Osteoblast (primary cell): ENCODE data around the gene CREBZF. TPM values are rescaled to one million over a fixed set of nuclear protein-coding genes. Genes with fewer than 3 reads are reported as not detected.
A peak's percentile ranks its signal among the peaks of the same experiment; 100 is the strongest.

Experiments used
- DNase-seq: peaks from one replicate; pipeline ENCODE4 v3.0.0; 2011; ENCODE audit warnings: low spot score, mixed read lengths; ENCODE audit not compliant: insufficient read length; ENCODE audit errors: missing footprints
- H2AFZ ChIP-seq: 2 replicates; pipeline ENCODE4 v1.6.0; 2011; ENCODE audit warnings: mild to moderate bottlenecking, low read length
- H3K27ac ChIP-seq: 2 replicates; pipeline ENCODE4 v1.5.1; 2011; ENCODE audit warnings: mild to moderate bottlenecking, low read depth, low read length, moderate library complexity
- H3K27me3 ChIP-seq: 2 replicates; pipeline ENCODE4 v1.6.0; 2012; ENCODE audit warnings: mild to moderate bottlenecking, control low read depth, inconsistent platforms, low read length, moderate library complexity; ENCODE audit not compliant: insufficient read depth
- H3K36me3 ChIP-seq: 2 replicates; pipeline ENCODE4 v1.5.1; 2011; ENCODE audit warnings: mild to moderate bottlenecking, low read length, control low read depth, moderate library complexity; ENCODE audit not compliant: insufficient read depth
- H3K4me1 ChIP-seq: 2 replicates; pipeline ENCODE4 v1.5.1; 2011; ENCODE audit warnings: mild to moderate bottlenecking, low read length, control low read depth, moderate library complexity; ENCODE audit not compliant: insufficient read depth
- H3K4me2 ChIP-seq: 2 replicates; pipeline ENCODE4 v1.6.0; 2011; ENCODE audit warnings: mild to moderate bottlenecking, low read length; ENCODE audit not compliant: insufficient read depth
- H3K4me3 ChIP-seq: fragments of 200-600 bp; sonication (generic); 3 replicates; pipeline ENCODE4 v1.5.1; 2012; ENCODE audit warnings: mild to moderate bottlenecking, low read length, inconsistent platforms; ENCODE audit not compliant: insufficient read depth
- H3K79me2 ChIP-seq: 2 replicates; pipeline ENCODE4 v1.6.0; 2012; ENCODE audit warnings: mild to moderate bottlenecking, low read length, control low read depth, inconsistent platforms; ENCODE audit not compliant: insufficient read depth
- H3K9me3 ChIP-seq: 2 replicates; pipeline ENCODE4 v1.5.1; 2011; ENCODE audit warnings: low read depth, low read length, control low read depth
- H4K20me1 ChIP-seq: 2 replicates; pipeline ENCODE4 v1.6.0; 2012; ENCODE audit warnings: mild to moderate bottlenecking, low read length, control low read depth; ENCODE audit not compliant: insufficient read depth
- CTCF ChIP-seq: IDR thresholded peaks from 2 replicates; pipeline ENCODE4 v1.5.1; 2011; ENCODE audit warnings: mild to moderate bottlenecking, low read depth, low read length, moderate library complexity; ENCODE audit errors: extremely low read depth
- total RNA-seq: library from RNA; depleted of rRNA; stranded (reverse); fragments of >200 nt; gene quantifications from 2 replicates; pipeline ENCODE4 v1.2.3, GENCODE V29; 2012

The CREBZF gene
- total RNA-seq, 1 donor, result 49.2 TPM

DNA sequence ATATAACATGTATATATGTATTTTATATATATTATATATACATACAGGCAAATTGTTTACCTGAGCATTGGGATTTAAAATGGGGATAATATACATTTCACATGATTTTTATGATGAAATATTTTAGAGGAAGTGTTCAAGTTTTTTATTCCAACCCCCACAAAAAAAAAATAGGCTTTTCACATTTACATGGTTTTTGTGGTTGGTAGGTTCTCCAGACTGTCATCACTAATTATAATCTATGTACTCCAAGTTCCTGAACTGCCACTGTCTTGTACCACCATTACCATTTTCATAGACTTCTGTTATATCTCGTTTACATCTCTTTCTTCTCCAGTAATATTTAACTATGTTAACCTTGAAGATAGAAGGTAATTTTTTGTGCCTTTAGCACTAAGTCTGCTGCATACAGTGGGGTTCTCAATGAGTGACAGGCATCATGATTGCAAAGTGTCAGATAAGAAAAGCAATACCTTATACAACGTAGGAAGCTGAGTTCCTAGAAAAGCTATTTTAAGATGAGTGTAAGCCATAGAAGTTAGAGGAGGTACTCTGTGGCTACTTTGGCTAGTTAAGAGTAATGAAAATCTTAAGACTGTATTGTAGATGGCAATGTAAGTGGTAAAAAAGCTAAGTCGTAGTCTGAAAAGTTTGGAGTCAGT is 12.0 kb downstream of the CREBZF start:
- peaks cover 41% of the 10 kb centered on the region for H3K79me2 ChIP-seq

GRCh38 chr11:85651118-85651517 is 13.8 kb downstream of the CREBZF start:
- Histone ChIP-seq H3K27ac (no peak overlapping the region), H3K79me2 (peaks cover 35% of the 10 kb centered on the region), H3K27me3 (no peaks in the 10 kb centered on the region), H4K20me1 (no peaks in the 10 kb centered on the region), H3K9me3 (no peaks in the 10 kb centered on the region), H3K36me3 (peaks cover 16% of the 10 kb centered on the region), H3K4me3 (no peak overlapping the region), H3K4me1 (peaks cover 14% of the 10 kb centered on the region), H2AFZ (no peak overlapping the region), H3K4me2 (no peak overlapping the region)
- no peak for TF ChIP-seq CTCF
- DNase-seq, result no peak

More for the DNA sequence above, 12.0 kb downstream of the CREBZF start:
- no peaks in the 10 kb centered on the region for H4K20me1 ChIP-seq
- DNase-seq, result no peak
- no peak for TF ChIP-seq CTCF
- H2AFZ ChIP-seq, result no peak overlapping the region
- no peak overlapping the region for H3K27ac ChIP-seq
- no peaks in the 10 kb centered on the region for H3K9me3 ChIP-seq
- H3K4me3 ChIP-seq, result no peak overlapping the region
- peaks cover 34% of the 10 kb centered on the region for H3K36me3 ChIP-seq
- peaks cover 7% of the 10 kb centered on the region for H3K4me1 ChIP-seq
- no peaks in the 10 kb centered on the region for H3K27me3 ChIP-seq
- no peak overlapping the region for H3K4me2 ChIP-seq

DNA sequence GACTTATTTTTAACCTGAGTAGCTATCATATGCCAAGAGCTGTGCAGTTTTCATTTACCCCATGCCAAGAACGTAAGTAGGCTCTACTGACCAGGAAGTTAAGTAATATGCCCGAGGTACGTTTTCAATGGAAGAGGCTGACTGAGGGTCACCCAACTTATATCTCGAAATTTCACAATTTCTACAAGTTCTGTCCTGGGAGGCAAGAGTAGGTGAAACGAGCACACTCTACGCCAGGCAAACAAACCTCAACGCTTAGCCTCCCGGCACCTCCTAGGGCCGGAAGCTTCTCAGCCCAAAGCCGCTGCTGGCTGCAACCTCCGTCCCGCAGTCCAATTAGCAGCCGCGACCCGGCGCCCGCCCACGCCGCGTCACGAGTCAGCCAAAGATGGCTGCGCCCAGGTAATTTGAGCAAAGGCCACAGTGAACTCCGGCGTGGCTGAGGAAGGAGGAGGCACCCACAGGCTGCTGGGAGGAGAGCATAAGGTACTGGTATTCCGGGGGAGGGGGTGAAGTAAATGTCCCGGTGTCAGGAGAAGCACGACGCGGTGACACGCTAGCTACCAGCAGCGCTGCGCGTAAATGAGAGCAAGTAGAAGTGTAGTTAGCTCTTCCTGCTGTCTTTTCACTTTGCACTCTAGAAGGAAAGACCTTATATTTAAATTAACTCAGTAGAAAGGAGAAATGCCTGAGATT is 17.2 kb downstream of the CREBZF start, which contains the start of gene TMEM126A:
Gene TMEM126A (plus strand): TSS at position 364 of the 696 bp plus-strand sequence. CDS start 2,289 bp downstream, outside the sequence.
- Histone ChIP-seq H3K9me3 (no peaks in the 10 kb centered on the region), H3K79me2 (peaks cover 28% of the 10 kb centered on the region), H3K4me3 (peak within 1 kb of the TSS; percentile 80), H3K27ac (peak within 1 kb of the TSS; percentile 83), H2AFZ (peak within 1 kb of the TSS; percentile 88), H4K20me1 (no peaks in the 10 kb centered on the region), H3K36me3 (peaks cover 4% of the 10 kb centered on the region), H3K4me1 (peaks cover 14% of the 10 kb centered on the region), H3K27me3 (peaks cover 10% of the 10 kb centered on the region), H3K4me2 (peak within 1 kb of the TSS; percentile 89)
- TF ChIP-seq CTCF, result no peak
- peak; percentile 91 for DNase-seq

DNA sequence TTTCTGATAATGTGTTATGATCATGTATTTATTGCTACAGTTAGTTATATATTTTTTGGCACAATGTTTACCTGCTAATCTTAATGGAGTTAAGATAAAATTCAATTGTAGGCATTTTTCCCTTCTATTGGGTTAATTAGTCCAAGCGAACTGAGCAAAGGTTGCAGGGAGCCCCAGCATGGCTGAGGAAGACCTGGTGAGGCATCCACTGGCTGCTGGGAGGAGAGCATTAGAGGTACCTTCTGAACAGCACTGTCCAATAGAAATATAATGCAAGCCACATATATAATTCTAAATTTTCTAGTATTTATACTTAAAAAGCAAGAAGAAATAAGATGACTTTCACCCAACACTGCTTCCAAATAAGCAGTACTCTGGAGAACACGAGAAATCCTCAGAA is 17.9 kb downstream of the CREBZF start:
- Histone ChIP-seq H3K4me2 (peak overlapping the region; percentile 89), H4K20me1 (no peaks in the 10 kb centered on the region), H3K27ac (no peak overlapping the region), H3K79me2 (peaks cover 28% of the 10 kb centered on the region), H3K4me1 (peaks cover 14% of the 10 kb centered on the region), H3K36me3 (peaks cover 4% of the 10 kb centered on the region), H3K4me3 (peak overlapping the region; percentile 80), H3K9me3 (no peaks in the 10 kb centered on the region), H3K27me3 (peaks cover 10% of the 10 kb centered on the region), H2AFZ (peak overlapping the region; percentile 88)
- no peak for DNase-seq
- no peak for TF ChIP-seq CTCF
